HG02970 (cell line): Measurements from ENCODE around the gene RAB26.

ENCODE experiments used
- ATAC-seq: cut with Tn5 transposase; IDR thresholded peaks from one replicate; pipeline ENCODE4 v1.9.1; 2021; ENCODE audit warnings: mild to moderate bottlenecking, moderate library complexity, moderate number of reproducible peaks; ENCODE audit not compliant: unreplicated experiment, low FRiP score

Gene RAB26

DNA sequence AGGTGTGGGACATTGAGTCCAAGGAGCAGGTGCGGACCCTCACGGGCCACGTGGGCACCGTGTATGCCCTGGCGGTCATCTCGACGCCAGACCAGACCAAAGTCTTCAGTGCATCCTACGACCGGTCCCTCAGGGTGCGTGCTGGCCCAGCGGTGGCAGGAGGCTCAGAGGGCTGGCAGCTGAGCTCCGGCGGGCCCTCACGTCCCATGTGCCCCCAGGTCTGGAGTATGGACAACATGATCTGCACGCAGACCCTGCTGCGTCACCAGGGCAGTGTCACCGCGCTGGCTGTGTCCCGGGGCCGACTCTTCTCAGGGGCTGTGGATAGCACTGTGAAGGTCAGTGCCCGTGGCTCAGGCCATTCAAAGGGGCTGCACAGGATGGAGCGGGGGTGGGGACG is 27.6 kb downstream of the RAB26 start:
- ATAC-seq: no peak

DNA sequence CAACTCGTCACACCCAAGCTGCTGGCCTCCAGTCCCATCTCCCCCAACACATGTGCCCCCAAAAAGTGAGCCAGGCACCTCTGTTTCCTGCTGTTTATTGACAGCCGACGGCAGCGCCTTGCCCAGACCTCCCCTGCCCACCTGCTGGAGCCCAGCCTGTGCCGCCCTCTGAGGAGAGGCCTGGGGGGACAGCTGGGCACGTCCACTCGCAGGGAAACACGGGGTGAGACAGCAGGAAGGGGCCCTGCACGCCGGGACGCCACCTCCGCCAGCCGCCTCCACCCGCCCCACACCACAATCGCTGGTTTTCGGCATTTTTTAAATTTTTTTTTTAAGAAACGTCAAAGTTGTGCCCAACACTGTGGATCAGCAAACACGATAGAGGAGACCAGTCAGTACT is 28.7 kb downstream of the RAB26 start:
- ATAC-seq: no peak

DNA sequence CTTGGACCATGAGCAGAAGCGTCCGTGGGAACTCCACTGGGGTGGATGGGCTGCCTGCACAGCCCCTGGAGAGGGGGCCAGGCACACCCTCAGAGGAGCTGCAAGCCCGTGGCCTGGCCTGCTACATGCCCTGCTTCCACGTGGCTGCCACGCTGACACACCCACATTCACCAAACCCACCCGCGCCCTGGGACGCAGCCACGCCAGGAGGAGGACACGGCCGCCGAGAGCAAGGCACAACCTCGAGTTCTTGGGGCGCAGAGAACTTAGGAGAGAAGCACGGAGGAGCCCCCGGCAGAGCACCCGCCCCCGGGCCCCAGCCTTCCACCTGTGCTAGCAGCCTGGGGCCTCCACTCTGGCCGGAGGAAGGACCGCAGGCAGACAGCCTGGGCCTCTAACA is 29.1 kb downstream of the RAB26 start:
- no peak for ATAC-seq

DNA sequence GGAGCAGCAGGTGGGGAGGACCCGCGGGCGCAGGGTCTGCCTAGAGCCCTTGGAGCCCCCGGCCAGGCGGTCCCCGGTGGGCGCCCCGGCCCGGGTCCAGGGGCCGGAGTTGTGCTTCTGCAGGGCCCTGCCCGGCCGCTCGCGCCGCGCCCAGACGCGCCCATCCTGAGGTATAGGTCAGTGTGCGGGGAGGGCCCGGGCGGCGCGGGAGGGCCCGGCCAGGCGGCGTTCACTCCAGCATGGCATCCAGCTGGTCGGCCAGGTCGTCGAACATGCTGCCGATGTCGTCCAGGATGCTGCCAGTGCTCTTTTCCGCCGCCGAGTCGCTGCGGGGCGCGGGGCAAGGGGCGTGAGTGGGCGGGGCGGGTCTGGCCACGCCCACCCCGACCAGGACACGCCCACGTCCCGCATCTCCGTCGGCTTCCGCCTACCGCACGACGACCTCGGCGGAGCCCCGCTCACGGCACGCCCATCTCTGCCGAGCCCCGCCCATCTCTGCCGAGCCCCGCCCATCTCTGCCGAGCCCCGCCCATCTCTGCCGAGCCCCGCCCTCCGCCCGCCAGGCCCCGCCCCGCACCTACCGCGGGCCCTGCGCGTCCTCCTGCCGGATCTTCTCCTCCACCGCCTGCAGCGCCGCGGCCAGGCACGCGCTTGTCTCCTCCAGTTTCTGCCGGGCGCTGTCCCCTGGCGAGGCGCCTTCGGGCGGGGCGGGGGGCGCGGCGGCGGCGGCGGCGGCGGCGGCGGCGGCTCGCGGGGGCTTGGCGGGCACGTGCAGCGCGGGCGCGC is 30.1 kb downstream of the RAB26 start:
- ATAC-seq: no peak

DNA sequence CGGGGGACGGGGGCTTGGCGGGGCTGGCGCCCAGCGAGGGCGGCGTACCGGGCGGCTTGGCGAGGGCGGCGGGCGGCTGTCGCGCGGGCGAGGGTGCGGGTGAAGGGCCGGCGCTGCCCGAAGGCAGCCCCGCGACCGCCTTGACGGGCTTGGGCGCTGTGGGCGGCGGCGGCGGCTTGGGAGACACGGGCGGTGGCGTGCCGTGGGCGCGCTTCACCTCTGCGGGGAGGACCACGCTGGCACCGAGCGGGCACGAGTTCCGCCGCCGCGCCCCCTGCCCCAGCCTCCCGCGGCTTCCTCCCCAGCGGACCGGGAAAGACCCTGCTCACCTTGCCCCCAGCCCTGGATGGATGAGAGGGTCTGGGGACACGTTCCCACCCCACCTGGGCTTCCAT is 30.7 kb downstream of the RAB26 start:
- ATAC-seq: no peak

DNA sequence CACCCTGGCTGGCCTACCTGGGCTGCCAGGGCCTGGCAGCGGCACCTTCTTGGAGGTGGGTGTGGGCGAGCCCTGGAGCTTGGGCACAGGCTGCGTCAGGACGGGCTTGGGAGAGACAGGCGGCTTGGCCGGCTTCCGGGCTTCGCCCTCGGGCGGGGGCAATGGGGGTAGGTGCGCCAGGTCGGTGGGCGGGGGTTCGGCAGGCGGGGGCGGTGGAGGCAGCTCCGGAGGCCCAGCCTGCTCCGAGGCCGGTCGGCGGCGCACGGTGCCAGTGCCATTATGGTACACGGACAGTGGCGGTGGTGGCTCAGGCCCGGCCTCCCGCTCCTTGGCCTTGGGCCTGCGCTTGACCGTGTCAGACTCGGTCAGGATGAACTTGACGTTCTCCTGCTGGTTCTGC is 31.2 kb downstream of the RAB26 start:
- ATAC-seq: no peak

DNA sequence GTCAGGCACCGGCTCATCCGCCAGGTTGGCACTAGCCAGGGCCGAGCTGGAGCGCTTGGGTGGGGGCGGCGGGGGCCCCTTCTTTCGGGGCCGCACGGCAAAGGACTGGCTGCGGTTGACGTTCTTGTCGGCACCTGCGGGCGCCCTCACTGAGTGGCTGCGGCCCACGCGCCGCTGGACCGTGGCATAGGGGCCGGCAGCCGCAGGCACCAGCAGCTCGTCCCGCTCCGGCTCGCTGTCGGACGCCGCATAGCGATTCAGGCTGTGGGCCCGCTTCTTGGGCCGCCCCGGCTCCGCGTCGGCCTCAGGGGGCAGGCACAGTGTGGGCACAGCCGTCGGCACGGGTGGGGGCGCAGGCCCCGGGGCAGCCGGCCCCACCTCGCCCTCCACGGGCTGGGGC is 32.0 kb downstream of the RAB26 start:
- no peak for ATAC-seq

DNA sequence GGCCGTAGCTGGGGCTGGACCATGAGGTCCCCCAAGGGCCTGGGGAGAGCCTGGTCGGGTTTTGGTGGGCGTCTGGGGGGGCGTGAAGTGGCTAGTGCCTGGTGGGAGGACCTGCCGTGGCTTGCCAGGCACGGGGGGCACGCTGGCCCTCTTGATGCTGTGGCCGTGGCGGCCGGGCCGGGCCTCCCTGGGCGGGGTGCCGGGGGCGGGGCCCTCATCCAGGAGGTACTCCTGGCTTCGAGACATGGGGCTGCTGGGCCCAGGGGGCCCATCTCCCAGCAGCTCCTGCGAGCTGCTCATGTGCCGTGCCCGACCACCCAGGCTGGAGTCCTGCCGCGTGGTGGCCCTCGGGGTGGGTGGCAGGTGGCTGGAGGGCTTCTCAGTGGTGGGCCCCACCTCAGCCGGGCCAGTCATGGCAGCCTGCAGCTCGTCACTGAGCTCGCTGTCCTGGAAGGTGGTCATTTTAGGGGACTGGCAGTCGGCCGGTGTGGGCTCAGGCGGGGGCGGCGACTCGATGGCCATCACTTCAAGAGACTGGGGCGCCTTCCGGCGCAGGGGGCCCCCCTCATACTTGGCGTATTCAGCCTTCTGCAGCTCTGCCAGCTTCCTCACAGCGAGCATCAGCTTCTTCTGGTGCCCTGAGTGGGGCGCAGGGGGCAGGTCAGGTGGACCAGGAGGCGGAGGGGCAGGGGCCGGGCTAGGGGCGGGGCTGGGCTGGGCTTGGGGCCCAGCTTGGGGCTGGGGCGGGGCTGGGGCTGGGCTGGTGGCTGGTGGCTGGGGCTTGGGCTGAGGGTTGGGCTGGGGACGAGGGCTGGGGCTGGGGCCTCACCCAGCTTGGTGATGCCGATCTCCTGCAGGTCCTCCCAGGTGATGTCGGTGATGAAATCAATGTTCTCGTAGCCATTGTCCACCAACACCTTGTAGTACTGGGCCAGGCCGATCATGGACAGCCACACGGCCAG is 32.8 kb downstream of the RAB26 start:
- no peak for ATAC-seq

DNA sequence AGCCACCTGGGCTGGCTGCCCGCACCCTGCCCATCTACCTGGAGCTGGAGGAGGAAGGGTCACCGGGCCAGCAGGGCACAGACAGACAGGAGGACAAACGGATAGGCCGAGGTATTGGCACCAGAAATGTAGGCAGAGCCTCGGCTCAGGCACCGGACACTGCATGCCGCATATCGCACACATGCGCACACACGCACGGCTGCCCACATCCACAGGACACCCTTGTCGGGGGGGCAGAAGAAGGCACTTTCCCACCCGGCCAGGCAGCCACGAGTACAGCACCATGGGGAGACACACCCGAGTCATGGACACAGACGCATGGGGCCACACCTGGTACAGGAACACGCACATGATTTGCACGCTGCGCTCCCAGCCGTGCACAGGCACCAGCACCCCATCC is 33.5 kb downstream of the RAB26 start:
- ATAC-seq: no peak

DNA sequence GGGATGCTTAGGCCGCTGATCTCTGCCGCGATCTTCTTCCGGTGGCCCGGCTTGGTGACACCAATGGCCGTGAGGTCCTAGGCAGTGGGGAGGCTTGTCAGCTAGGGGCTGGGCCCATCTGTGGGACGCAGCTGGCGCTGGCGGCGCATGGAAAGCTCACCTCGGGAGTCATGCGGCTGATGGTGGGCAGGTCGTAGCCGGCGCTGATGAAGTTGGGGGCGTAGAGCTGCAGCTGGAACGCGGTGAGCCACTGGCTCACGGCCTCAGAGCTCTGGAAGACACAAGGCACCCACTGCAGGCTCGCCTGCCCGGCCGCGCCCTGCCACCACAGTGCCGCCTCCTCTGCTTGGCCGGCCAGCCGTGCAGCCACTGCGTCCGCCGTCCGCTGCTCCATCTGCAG is 35.2 kb downstream of the RAB26 start:
- no peak for ATAC-seq

DNA sequence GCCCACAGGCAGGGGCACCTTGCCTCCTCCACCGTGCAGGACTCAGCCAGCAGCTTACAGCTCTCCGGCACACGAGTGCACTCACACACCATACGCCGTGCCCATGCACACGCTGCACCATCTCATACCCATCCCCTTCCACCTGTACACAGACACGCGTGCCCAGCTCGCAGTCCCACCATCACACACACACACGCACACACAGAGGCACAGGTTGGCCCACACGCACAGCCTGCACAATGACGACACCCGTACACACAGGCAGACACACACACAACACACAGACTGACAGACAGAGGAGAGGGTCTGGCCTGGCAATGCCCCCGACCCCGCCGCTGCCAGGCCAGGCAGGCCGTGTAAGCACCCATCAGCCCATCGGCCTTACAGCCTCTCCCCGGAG is 35.9 kb downstream of the RAB26 start:
- no peak for ATAC-seq

DNA sequence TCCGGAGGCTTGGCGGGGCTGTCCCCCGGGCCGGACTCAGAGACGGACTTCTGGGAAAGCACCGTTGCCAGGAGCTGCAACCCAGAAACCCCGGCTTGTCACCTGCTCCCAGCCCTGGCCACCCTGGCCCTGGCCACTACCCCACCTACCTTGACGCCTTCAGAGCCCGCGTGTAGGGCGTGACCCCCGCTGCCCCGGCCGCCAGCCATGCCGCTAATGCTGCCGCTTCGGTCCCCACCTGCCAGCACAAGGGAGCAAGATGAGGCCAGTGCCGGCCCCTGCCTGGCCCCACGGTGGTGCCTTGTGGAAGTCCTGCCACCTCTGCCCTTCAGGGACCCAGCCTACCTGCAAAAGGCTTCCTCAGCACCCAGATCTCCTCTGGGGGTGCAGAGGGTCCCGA is 36.5 kb downstream of the RAB26 start:
- no peak for ATAC-seq

DNA sequence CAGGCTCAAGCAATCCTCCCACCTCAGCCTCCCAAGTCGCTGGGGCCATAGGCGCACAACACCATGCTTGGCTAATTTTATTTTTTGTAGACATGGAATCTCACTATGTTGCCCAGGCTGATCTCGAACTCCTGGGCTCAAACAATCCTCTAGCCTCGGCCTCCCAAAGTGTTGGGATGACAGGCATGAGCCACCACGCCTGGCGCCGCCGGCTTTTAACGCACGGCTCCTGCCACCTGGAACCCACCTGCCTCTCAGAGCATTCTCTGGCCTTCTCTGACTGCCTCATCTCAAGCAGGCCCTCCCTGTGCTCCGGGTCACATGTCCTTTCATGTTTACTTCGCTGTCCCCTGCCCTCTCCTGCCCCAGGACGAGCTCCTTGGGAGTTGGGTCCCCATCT is 37.6 kb downstream of the RAB26 start:
- ATAC-seq: no peak

DNA sequence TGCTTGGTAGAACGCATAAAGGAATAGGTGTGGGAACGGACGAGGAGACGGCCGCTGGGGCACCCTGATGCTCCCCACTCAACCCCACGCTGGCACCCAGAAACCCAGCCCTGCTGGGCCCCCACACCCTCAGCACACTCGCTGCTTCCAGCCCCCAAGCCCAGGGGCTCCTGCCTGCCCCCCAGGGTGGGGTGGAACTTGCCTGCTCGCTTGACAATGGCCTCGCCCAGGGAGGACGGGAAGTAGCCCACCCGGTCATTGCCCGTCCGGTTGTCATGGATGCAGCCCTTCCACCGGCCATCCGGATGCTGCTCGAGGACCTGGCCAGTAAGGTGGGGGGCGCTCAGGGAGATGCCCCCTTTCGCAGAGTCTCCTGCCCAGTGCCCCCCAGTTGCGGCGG is 38.1 kb downstream of the RAB26 start:
- ATAC-seq: no peak

DNA sequence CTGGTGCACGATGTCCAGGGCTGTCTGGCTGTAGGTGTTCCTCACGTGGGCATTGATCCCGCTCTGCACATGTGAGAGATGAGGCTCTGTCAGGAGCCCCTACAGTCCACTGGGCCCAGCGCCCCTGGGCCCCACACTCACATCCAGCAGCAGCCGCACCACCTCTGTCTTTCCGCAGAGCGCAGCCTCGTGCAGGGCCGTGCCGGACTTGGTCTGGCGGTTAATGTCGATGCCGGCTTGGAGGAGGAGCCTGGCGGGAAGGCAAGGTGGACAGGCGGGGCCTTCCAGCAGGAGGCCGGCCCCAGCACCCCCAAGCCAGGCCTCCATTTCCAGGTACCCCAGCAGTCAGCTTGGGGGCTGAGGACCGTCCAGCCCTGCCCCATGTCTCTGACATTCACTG is 38.8 kb downstream of the RAB26 start:
- ATAC-seq: no peak

DNA sequence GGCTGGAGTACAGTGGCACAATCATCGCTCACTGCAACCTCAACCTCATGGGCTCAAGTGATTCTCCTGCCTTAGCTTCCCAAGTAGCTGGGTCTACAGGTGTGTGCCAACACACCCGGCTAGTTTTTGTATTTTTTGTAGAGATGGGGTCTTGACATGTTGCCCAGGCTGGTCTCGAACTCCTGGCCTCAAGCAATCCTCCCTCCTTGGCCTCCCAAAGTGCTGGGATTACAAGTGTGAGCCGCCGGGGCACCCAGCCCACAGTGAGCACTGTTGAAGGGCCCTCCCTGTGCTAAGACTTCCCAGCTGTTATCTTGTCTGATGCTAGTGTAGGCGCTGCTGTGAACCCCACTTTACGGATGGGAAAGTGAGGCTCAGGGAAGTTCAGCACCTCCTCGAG is 40.0 kb downstream of the RAB26 start:
- ATAC-seq: no peak

DNA sequence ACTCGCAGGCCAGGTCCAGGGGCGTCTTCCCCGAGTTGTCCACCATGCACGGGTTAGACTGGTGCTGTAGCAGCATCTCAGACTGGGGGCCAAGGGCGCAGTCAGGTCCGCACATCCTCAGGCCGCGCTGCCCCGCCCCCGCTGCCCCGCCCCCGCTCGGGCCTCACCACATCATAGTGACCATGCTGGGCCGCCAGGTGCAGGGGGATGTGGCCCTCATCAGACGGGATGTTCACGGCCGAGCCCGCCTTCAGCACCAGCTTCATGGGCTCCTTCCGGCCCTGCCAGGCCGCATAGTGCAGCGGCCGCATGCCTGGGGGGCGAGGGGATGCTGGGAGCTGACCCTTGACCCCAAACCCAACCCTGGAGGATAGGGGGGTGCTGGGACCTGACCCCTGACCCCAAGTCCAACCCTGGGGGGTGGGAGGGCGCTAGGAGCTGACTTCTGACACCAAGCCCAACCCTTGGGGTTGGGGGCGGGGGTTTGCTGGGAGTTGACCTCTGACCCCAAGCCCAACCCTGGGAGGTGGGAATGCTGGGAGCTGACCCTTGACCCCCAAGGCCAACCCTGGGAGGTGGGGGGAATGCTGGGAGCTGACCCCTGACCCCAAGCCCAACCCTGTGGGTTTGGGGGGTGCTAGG is 40.9 kb downstream of the RAB26 start:
- no peak for ATAC-seq

DNA sequence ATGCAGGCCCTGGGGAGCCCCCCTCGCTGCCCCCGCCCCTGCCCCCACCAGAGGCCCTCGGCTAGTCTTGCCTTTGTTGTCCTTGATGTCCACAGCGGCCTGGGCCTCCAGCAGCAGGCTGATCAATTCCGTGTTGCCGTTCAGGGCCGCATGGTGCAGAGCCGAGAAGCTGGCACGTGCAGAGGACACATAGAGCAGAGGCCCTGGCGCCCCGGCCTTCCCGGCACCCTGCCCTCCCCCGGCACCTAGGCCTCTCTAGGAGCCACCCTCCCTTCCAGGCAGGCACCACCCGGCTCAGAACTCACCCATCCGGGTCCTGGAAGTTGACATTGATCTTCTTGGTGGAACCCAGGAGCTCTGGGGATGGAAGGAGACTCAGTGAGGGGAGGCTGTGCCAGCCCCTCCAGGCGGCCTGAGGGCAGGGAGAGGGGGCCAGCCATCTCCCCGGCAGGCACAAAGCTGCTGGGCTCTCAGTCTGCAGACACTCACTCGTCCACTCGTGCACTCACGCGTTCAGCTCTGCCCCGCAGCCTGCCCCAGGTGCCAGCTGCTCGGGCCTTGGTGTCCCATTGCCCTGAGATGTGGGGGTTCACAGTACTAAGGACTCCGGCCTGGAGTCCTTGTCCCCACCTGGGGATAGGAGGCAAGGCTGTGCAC is 41.7 kb downstream of the RAB26 start:
- no peak for ATAC-seq

DNA sequence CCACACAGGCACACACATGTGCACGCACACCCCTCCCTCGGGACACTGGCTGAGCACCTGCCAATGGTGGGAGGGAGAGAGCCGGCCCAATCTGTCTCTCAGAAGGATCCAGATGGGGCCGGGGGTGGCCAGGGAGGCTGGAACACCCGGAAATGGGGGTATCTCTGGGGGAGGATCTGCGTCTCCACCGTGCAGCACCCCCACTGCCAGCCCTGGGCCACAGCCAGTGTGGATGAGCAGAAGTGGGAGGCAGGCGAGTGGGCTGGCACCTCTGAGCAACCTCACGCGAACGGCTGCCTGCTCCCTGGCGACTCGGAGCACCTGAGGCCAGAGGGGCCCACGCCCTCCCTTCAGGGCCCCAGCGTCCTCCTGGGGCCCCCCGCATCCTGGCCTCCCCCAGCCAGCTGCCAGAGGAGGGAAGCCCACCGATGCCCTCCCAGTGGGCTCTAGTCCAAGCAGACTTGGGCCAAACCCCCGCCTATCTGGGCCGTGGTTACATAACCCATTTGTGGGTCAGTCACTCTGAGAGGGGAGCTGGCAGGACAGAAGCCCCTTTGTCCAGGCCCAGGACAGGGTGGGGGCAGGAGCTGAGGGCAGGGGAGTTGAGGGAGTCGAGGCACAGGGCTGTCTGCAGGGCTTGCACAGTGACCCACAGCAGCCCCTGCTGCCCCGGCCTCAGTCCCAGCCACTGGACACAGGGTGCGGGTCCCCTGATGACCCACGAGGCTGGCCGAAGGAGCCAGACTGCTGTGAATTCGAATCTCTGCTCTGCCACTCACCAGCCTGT is 42.4 kb downstream of the RAB26 start:
- no peak for ATAC-seq

DNA sequence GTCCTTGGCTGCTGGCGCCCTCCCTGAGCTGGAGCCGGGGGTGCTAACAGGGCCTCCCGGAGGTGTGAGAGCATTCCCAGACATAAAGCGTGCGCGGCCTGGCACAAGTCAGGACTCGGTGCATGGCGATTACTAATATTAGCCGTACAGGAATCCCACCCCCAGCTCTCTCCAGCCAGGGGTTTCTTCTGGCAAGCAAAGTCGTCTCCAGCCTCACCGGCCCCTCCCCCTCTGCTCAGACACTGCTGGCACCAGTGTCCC is 43.0 kb downstream of the RAB26 start:
- no peak for ATAC-seq
